GM18951 (cell line): ENCODE measurements around the gene PARS2.

Experiments
- POLR2A ChIP-seq: IDR thresholded peaks from 4 replicates; pipeline ENCODE4 v1.6.1; 2011; ENCODE audit warnings: mild to moderate bottlenecking; ENCODE audit not compliant: insufficient read length, insufficient read depth; ENCODE audit errors: extremely low read depth
- in situ Hi-C: fragments of 300-500 bp; cut with MboI; formaldehyde crosslinking; loops from one replicate; pipeline ENCODE4 v1.12.0; 2022; ENCODE audit warnings: low sequenced_read_pairs, mixed read lengths, inconsistent platforms; ENCODE audit not compliant: unreplicated experiment

Gene PARS2

GRCh38 chr1:54774820-54775498 lies 10.6 kb upstream of the PARS2 start:
- no peak for TF ChIP-seq POLR2A
- in situ Hi-C loops = no loop called here

DNA sequence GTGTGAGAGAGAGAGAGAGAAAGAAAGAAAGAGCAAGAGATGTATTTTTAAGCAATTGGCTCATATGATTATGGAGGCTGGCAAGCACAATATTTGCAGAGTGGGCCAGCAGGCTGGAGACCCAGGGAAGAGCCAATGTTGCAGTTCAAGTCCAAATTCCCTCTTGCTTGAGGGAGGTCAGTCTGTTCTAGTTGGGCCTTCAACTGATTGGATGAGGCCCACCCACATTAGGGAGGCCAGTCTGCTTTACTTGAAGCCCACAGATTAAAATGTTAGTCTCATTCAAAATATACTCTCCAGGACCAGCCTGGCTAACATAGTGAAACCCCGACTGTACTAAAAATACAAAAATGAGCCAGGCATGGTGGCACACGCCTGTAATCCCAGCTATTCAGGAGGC lies 8.6 kb upstream of the PARS2 start:
- in situ Hi-C loops = no loop called here

GRCh38 chr1:54768093-54768492 lies 3.8 kb upstream of the PARS2 start:
- in situ Hi-C loops = no loop called here

More for the DNA sequence above, 8.6 kb upstream of the PARS2 start:
- TF ChIP-seq POLR2A = no peak

GRCh38 chr1:54767526-54767925 lies 3.2 kb upstream of the PARS2 start:
- no peak for TF ChIP-seq POLR2A
- in situ Hi-C loops = no loop called here

More at GRCh38 chr1:54768093-54768492, 3.8 kb upstream of the PARS2 start:
- TF ChIP-seq POLR2A = no peak

GRCh38 chr1:54766726-54767125 lies 2.4 kb upstream of the PARS2 start:
- TF ChIP-seq POLR2A = no peak
- in situ Hi-C loops = no loop called here

DNA sequence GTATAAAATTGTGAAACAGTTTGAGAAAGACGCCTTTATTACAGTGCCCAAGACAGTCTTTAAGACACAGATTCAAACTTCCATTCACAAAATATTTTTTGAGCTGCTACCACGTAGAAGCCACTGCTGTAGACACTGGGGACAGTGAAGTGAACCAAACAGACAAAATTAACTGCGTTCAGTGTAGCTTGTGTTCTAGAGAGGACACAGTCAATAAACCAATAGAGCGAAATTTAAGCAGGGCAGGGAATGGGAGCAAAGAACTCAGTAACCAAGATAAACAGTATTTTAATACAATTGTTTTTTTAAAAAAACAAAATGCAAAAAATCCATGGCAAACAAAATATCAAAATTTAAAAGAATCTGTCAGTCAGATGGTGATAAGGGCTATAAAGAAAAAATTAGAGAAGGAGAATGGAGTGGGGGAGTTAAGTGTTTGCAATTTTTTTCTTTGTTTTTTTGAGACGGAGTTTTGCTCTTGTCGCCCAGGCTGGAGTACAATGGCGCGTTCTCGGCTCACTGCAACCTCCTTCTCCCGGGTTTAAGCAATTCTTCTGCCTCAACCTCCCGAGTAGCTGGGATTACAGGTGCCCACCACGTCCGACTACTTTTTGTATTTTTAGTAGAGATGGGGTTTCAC lies 719 bp upstream of the PARS2 start:
- in situ Hi-C loops = no loop called here
- no peak for TF ChIP-seq POLR2A

DNA sequence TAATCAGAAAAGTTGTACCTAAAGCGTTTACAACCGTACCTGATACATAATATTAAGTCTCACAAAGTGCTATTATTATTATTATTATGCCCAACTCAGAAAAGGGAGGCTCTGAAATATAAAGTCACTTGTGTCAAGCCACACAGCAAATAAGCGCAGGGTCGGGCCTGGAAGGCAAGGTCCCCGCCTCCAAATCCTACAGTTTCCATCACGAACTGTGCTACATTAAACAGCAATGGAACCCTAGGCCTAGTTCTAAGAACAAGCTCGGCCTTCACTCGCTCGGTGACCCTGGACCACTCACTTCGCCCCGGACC lies 549 bp downstream of the PARS2 start:
- TF ChIP-seq POLR2A = no peak
- in situ Hi-C loops = no loop called here

GRCh38 chr1:54758678-54759348 lies 5.5 kb downstream of the PARS2 start:
- TF ChIP-seq POLR2A = no peak
- in situ Hi-C loops = no loop called here

- no peak for TF ChIP-seq POLR2A
- in situ Hi-C loops = no loop called here
These were observed 6.5 kb downstream of the PARS2 start for GRCh38 chr1:54757833-54758232.

GRCh38 chr1:54754486-54755285 lies 9.6 kb downstream of the PARS2 start:
- in situ Hi-C loops = no loop called here
- TF ChIP-seq POLR2A = no peak

DNA sequence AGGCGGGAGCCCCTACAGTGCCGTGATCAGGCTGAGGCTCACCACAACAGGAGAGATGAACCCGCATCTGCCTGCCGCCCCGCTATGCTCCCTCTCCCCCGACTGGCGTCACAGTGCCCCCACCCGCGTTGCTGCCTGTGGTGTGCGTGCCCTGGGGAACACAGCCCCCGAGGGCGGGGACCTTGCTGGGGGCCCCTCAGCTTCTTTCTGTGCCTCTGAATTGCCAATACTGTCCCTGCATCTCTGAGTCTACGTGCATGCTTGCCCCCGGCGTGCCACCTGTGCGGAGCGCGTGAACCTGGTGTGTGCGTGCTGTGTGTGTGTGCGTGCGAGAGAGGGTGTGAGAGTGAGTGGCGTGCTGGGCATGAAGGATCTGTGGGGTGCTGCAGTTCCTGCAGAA lies 10.3 kb downstream of the PARS2 start:
- in situ Hi-C loops = no loop called here

DNA sequence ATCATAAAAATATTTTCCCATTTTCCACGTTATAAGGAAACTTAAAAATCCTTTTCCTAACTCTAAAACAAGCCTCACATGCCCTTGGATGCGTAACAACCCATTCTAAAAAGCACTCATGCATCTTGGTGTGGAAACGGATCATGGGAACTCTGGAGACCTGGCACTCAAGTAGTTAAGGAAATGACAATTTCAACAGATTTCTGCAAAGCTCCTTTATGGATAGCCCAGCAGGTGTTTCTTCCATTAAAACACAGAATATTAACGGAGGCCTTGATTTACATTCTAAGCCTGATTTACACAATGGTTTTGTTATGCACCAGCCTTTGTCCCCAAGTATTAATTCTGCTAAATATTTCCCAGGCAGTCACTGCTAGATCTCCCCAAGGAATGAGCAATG lies 12.9 kb downstream of the PARS2 start:
- in situ Hi-C loops = no loop called here
- no peak for TF ChIP-seq POLR2A

More for the DNA sequence above, 10.3 kb downstream of the PARS2 start:
- TF ChIP-seq POLR2A = no peak

GRCh38 chr1:54750596-54750995 lies 13.7 kb downstream of the PARS2 start:
- in situ Hi-C loops = no loop called here
- no peak for TF ChIP-seq POLR2A
